ENCODE data around the gene TSPAN18.

DNA sequence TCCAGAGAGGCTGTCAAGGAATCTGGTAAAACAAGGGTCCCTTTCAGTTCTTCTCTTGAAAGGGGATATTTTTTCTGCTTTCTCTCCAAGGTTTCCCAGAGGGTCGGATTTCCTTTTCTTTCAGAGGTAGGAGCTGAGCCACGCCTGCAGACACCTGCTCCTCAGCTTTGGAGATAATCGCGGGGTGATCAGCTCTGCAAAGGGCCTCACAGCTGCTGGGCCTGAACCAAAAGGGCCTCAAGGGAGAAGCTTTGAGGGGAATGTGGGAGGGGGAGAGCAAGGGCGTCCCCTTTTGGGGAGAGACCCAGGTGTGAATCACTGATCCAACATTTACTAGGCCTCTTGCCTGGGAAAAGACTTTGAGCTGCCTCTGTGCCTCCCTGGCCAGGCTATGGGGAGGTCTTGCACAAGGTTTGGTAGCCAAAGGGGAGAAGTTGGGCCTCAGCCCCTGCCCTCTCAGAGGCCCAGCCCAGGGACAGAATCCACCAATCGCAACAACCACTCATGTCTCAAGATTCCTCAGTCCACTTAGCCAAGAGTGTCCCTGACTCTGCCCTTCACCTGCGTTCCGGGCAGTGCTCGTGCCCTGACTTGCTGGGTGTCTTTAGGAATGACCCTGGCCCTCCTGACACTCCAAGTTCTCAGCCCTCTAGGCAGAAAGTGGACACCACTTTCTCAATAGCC is 237.9 kb downstream of the TSPAN18 start:
- TF ChIP-seq, protein P1, sequence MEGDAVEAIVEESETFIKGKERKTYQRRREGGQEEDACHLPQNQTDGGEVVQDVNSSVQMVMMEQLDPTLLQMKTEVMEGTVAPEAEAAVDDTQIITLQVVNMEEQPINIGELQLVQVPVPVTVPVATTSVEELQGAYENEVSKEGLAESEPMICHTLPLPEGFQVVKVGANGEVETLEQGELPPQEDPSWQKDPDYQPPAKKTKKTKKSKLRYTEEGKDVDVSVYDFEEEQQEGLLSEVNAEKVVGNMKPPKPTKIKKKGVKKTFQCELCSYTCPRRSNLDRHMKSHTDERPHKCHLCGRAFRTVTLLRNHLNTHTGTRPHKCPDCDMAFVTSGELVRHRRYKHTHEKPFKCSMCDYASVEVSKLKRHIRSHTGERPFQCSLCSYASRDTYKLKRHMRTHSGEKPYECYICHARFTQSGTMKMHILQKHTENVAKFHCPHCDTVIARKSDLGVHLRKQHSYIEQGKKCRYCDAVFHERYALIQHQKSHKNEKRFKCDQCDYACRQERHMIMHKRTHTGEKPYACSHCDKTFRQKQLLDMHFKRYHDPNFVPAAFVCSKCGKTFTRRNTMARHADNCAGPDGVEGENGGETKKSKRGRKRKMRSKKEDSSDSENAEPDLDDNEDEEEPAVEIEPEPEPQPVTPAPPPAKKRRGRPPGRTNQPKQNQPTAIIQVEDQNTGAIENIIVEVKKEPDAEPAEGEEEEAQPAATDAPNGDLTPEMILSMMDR (IDR thresholded peaks at IDR 0.05; ENCODE audit: low read length), result no peak
- TF ChIP-seq EZH2 (optimal IDR thresholded peaks at IDR 0.05; ENCODE audit: low read depth, low read length), result no peak
